Stomach (tissue), 4 donors: Measurements from ENCODE around the gene TBRG4.

ENCODE experiments used
- CTCF ChIP-seq, 7 experiments: fragments of 450-650 bp in 4 of 7; fragments of 200-600 bp in 3 of 7; sonication (generic) in 3 of 7; IDR thresholded peaks; one replicate each; pipeline ENCODE4 v1.5.1; 2016 to 2019; ENCODE audit warnings: antibody characterized with exemption in 7 of 7, control low read depth in 2 of 7, mild to moderate bottlenecking in 1 of 7
- EP300 ChIP-seq: sonication (generic); formaldehyde crosslinking; IDR thresholded peaks from one replicate; pipeline ENCODE4 v1.6.1; 2017; ENCODE audit warnings: antibody characterized with exemption
- POLR2A ChIP-seq, 4 donors: fragments of 450-650 bp; IDR thresholded peaks; one replicate each; pipeline ENCODE4 v1.6.1; 2016; ENCODE audit warnings: antibody characterized with exemption in 4 of 4, control low read depth in 2 of 4, mild to moderate bottlenecking in 1 of 4, moderate library complexity in 1 of 4
- POLR2AphosphoS5 ChIP-seq, 3 donors: sonication (generic); formaldehyde crosslinking; IDR thresholded peaks; one replicate each; pipeline ENCODE4 v1.6.1; 2016; ENCODE audit warnings: antibody characterized with exemption in 3 of 3

GRCh38 chr7:45077579-45077978, 33.9 kb downstream of the TBRG4 start:
- TF ChIP-seq POLR2AphosphoS5 (IDR thresholded peaks at IDR 0.05) (no peak), EP300 (no peak), POLR2A (IDR thresholded peaks at IDR 0.05) (no peak), CTCF (IDR thresholded peaks at IDR 0.05) (no peak)
